GM21619 (cell line): ENCODE measurements around the gene SOAT1.
"Not testable (repeated sequence)": the region's sequence is repeated elsewhere in the genome, so short reads cannot be mapped to it uniquely, and the experiment has no call there.

Experiments
- ATAC-seq: cut with Tn5 transposase; IDR thresholded peaks from one replicate; pipeline ENCODE4 v1.9.1; 2021; ENCODE audit not compliant: unreplicated experiment

SOAT1 gene

GRCh38 chr1:179293340-179294327 lies at the start of gene SOAT1:
SOAT1 (plus strand) TSS chr1:179293797; CDS start chr1:179302685, 8,888 bp downstream.
- peak; percentile 92 for ATAC-seq

DNA sequence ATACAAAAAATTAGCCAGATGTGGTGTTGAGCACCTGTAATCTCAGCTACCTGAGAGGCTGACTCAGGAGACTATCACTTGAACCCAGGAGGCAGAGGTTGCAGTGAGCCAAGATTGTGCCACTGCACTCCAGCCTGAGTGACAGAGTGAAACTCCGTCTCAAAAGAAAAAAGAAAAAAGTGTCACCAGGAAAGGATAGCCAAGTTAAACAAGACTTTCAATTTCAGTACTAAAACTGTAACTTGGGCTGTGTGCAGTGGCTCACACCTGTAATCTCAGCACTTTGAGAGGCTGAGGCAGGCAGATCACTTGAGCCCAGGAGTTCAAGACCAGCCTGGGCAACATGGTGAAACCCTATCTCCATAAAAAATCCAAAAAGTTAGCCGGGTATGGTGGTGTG lies 48.2 kb upstream of the SOAT1 start:
- ATAC-seq = peak; percentile 75

- ATAC-seq = no peak
These were observed 45.7 kb upstream of the SOAT1 start for GRCh38 chr1:179247923-179248322.

DNA sequence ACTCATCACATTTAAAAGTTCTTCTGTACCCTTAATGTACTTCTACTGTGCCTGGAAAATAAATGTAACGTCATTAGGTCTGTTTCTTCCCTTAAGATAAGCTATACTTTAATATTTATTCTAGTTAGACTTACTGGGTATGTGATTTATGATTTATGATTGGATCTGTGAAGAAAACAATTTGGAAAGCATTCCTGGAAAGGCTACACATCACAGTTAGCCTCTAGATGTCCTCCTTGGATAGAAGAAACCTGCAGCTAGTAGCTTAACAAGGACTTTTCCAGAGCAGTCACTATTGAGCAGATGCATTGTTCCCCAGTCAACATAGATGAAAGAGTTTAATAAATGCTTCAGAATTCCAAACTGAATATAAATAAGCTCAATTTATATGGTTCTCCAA lies 41.9 kb upstream of the SOAT1 start:
- ATAC-seq = no peak

GRCh38 chr1:179252606-179253005 lies 41.0 kb upstream of the SOAT1 start:
- ATAC-seq = no peak

DNA sequence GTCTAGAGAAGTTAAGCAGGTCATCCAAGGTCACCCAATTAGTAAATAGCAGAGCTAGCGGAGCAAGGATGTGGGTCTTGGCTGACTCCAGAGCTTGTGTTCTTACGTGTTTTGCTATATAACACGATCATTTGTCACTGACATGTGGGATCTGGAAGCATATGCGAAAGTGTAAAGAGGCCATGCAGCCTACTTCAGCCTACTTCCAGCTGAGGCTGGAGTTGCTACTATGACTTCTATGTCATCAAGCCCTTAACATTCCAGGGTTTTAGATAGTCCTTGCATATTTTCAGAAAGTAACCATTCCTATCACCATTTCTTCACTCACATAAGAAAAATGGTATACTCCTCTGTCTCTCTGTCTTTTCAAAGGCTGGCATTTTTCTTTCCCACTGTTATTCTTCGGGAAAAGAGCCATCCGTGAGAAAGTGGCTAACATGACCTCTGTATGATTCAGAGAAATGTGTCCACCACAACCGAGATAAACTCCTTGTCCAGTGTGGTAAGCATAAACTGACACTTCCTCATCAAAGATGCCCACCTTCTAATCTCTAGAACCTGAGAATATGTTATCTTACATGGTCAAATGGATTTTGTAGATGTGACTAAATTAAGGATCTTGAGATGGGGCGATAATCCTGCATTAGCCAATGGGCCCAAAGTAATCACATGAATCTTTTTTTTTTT lies 40.2 kb upstream of the SOAT1 start:
- ATAC-seq = no peak

- no peak for ATAC-seq
These were observed 31.4 kb upstream of the SOAT1 start for GRCh38 chr1:179262183-179262582.

DNA sequence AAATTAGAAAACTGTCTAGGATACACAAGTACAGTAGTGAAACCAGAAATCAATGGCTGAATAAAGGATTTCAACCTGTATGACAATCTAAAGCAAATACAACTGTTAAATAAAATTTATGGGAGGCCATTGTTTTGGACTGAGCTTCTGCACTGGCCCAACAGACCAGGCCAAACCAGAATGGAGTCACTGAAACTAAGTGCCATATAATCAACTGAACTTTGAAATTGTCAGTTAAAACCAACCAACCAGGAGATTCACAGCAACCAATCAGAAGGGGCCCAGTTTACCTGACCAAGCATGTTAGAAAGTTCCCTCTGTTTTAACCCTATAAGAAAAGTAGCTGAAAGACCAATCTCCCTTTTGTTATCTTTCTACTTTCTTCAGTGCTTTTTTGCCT lies 30.5 kb upstream of the SOAT1 start:
- no peak for ATAC-seq

- ATAC-seq = no peak
These were observed 29.1 kb upstream of the SOAT1 start for GRCh38 chr1:179264507-179264906.

DNA sequence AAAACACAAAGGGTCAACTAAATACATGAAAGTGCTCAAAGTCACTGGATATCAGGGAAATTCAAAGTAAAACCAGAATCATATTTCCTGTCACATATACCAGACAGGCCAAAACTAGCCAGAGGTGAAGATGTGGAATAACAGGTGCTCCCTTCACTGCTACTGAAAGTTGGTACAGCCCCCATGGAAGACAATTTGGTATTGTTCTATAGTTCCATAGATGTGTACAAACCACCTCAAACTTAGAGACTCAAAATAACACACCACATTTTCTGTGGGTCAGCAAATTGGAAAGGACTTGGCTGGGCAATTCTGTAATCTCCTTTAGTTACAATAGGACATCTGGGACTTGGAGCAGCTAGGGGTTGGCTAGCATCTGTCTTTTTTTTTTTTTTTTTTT lies 24.5 kb upstream of the SOAT1 start:
- ATAC-seq = no peak

- ATAC-seq = not testable (repeated sequence)
These were observed 19.2 kb upstream of the SOAT1 start for GRCh38 chr1:179274424-179274823.

DNA sequence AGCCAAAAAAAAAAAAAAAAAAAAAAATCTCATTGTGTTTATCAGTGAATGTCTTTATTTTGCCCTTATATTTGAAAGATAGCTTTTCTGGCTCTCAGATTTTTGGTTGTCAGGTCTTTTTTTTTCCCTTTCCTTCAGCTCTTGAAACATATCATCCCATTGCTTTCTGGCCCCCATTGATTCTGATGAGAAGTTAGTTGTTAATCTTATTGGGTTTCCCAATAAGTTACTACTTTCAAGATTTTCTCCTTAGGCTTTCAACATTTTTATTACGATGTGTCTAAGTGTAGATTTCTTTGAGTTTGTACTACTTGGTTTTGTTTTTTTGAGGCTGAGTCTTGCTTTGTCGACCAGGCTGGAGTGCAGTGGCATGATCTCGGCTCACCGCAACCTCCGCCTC lies 14.7 kb upstream of the SOAT1 start:
- no peak for ATAC-seq

GRCh38 chr1:179283992-179284391 lies 9.6 kb upstream of the SOAT1 start:
- no peak for ATAC-seq

DNA sequence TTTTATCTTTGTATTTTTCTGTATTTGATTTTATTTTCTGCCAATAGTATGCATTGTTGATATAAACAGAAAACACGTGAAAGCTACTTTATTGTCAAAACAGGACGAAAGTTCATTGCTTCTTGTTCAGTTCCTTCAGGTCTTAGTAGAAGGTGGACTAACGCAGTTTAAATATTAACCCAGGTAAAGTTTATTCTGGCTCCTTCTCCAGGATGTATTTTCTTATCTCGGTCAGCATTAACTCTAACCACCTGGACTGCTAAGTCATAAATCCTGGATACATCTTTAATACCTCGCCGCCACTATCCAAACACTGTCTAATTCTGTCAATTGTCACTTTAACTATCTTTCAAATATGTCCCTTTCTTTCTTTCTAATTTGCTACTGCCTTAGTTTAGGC lies 5.7 kb upstream of the SOAT1 start:
- no peak for ATAC-seq

DNA sequence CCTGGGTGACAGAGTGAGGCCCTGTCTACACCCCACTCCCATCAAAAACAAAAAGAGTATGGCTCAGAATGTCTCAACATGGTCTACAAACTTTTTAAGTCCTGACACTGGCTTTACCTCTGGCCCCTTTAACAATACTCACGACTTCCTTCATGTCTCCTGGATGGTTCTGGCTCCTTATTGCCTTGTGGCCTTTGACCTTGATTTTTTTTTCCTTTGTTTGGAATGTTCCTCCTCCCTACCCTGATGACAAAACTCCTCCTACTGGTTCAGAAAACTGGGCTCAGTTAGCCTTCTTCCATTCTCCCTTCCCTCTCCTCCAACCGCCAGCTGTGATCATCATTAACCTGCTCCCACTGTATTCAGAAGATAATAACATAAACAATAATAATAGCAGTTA lies 4.6 kb upstream of the SOAT1 start:
- no peak for ATAC-seq

DNA sequence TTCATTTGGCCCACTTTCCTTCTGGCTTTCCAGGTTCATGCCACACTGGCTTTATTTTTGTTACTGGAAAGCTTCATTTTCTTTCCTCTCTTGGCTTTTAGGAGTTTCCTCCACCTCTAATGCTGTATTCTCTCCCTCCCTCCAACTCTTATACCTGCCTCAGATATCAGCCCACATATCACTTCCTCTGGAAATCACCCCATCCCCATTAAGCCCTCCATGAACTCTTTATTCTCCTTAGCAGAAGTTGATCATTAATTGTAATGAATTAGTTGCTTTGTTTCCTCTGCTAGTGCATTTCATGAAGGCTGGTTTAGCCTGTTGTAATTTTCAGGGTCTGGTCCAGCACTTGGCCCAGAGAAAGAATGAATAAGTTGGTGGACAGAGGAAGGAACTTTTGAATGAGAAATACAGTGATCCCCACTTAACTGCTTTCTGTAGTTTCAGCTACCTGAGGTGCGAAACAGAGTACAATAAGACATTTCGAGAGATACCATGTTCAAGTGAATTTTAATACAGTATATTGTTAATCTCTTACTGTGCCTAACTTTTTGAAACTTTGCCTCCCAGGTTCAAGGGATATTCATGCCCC lies 1.7 kb downstream of the SOAT1 start:
- no peak for ATAC-seq

DNA sequence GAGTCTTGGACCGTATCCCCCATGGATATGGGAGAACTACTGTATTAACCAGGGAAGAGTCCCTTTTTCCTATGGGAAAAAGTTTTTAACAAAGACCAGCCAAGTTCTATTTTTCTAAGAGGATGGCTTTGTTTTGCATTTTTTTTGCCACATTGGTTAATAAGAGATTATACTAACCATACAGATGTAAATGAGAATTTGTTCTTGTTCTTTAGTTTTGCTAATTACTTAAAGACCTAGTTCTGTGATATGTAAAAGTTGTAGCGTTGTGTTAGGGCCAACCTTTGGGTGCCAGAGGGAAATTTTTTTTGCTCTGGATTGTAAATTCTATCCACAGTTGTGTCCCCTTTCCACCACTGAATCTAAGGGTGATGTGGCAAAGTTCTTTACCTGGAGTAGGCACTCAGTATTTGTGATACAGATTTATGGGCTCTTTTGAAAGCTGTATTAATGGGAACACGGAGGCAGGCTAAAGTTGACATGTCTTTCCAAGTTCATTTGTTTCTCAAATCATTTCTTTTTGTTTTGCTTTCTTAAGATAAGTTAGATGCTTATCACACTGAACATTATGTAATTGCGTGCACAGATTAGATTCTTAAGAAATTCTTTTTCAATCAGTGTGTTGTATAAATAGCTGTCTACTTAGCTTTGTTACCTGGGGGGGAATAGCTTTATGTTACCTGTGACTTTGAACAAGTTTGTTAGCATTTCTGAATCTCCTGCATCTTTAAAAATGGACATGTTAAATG lies 2.9 kb downstream of the SOAT1 start:
- ATAC-seq = no peak

GRCh38 chr1:179297105-179297378 lies 3.4 kb downstream of the SOAT1 start:
- no peak for ATAC-seq

DNA sequence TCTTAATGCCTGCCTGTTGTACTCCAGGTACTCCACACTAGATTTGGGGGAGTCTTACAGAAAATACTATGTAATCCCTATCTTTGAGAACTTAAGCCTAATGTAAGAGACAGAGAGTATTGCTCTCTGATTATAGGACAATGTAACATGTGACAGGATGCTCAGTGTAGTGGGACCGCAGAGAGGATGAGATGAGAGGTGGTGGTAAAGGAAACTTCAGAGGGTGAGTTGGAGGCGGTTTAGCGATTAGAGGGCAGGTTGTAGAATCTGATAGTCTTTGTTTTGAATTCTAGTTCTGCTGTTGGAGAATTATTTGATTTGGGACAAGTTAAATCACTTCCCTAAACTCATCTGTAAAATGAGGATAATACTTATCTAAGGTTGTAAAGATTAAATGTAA lies 5.4 kb downstream of the SOAT1 start:
- ATAC-seq = peak; percentile 81

GRCh38 chr1:179300112-179300511 lies 6.5 kb downstream of the SOAT1 start:
- ATAC-seq = no peak

GRCh38 chr1:179302070-179302469 lies 8.5 kb downstream of the SOAT1 start:
- ATAC-seq = no peak
